Suprapubic skin (tissue), 4 donors: ENCODE results near the gene CMSS1. TPM values are rescaled to one million over a fixed set of nuclear protein-coding genes. Genes with fewer than 3 reads are reported as not detected.

Source experiments
- DNase-seq, 2 donors: peaks; one replicate each; pipeline ENCODE4 v3.0.0-alpha.2; 2019; ENCODE audit warnings: low spot score in 2 of 2
- H3K27ac ChIP-seq: fragments of 200-600 bp; sonication (generic); one replicate; pipeline ENCODE4 v1.5.1; 2019
- H3K27me3 ChIP-seq: fragments of 200-600 bp; sonication (generic); one replicate; pipeline ENCODE4 v1.5.1; 2019
- H3K36me3 ChIP-seq: fragments of 200-600 bp; sonication (generic); one replicate; pipeline ENCODE4 v1.5.1; 2019
- H3K4me1 ChIP-seq: fragments of 200-600 bp; sonication (generic); one replicate; pipeline ENCODE4 v1.5.1; 2019
- H3K4me3 ChIP-seq: fragments of 200-600 bp; sonication (generic); one replicate; pipeline ENCODE4 v1.5.1; 2019; ENCODE audit warnings: mild to moderate bottlenecking
- H3K9me3 ChIP-seq: fragments of 200-600 bp; sonication (generic); one replicate; pipeline ENCODE4 v1.5.1; 2019
- CTCF ChIP-seq, 2 donors: fragments of 200-600 bp in 1 of 2; fragments of 450-650 bp in 1 of 2; sonication (generic) in 1 of 2; IDR thresholded peaks; one replicate each; pipeline ENCODE4 v1.5.1; 2016 to 2019; ENCODE audit warnings: antibody characterized with exemption in 2 of 2, mild to moderate bottlenecking in 1 of 2, moderate library complexity in 1 of 2
- EP300 ChIP-seq: sonication (generic); formaldehyde crosslinking; IDR thresholded peaks from one replicate; pipeline ENCODE4 v1.6.1; 2017; ENCODE audit warnings: antibody characterized with exemption
- POLR2A ChIP-seq, 2 donors: fragments of 450-650 bp; IDR thresholded peaks; one replicate each; pipeline ENCODE4 v1.6.1; 2017; ENCODE audit warnings: antibody characterized with exemption in 2 of 2, mild to moderate bottlenecking in 2 of 2, moderate library complexity in 2 of 2
- POLR2AphosphoS5 ChIP-seq, 3 donors: sonication (generic); formaldehyde crosslinking; IDR thresholded peaks; one replicate each; pipeline ENCODE4 v1.6.1; 2017; ENCODE audit warnings: antibody characterized with exemption in 3 of 3
- WGBS: methylation state at CpG from one replicate; pipeline ENCODE4 v1.1.5; 2018; 5-methylcytosine and 5-hydroxymethylcytosine counted together
- total RNA-seq, 4 donors: library from RNA; depleted of rRNA; stranded (reverse); fragments of >200 nt; gene quantifications; one replicate each; pipeline ENCODE4 v1.1.0, GENCODE V29; 2016

Gene CMSS1
- total RNA-seq, 4 donors from 2014 or later = 13.2 to 17.1 (median 13.5) TPM

- H3K4me1 ChIP-seq = peaks cover 11% of the 10 kb centered on the region
- 62% methylated on average over 3 of the region's 3 CpGs for WGBS
- no peak for DNase-seq
- no peak overlapping the region for H3K4me3 ChIP-seq
- H3K27ac ChIP-seq = peak overlapping the region; percentile 2
- H3K9me3 ChIP-seq = no peaks in the 10 kb centered on the region
- TF ChIP-seq POLR2AphosphoS5 (IDR thresholded peaks at IDR 0.05) (no peak), CTCF (IDR thresholded peaks at IDR 0.05) (no peak), EP300 (no peak), POLR2A (IDR thresholded peaks at IDR 0.05) (no peak)
- H3K36me3 ChIP-seq = peaks cover 3% of the 10 kb centered on the region
- no peaks in the 10 kb centered on the region for H3K27me3 ChIP-seq
Measured at GRCh38 chr3:100164743-100165142, 347.1 kb downstream of the CMSS1 start.

- WGBS = 93% methylated on average over 2 of the region's 2 CpGs
- no peak for DNase-seq
- Histone ChIP-seq H3K4me3 (no peak overlapping the region), H3K4me1 (peaks cover 8% of the 10 kb centered on the region), H3K9me3 (no peaks in the 10 kb centered on the region), H3K36me3 (peaks cover 3% of the 10 kb centered on the region), H3K27ac (no peak overlapping the region), H3K27me3 (no peaks in the 10 kb centered on the region)
- TF ChIP-seq CTCF (IDR thresholded peaks at IDR 0.05) (no peak), POLR2AphosphoS5 (IDR thresholded peaks at IDR 0.05) (no peak), EP300 (no peak), POLR2A (IDR thresholded peaks at IDR 0.05) (no peak)
Measured at GRCh38 chr3:100165926-100166550, 348.4 kb downstream of the CMSS1 start.

GRCh38 chr3:100169201-100169920 lies 351.7 kb downstream of the CMSS1 start:
- Histone ChIP-seq H3K4me3 (no peak overlapping the region), H3K36me3 (peaks cover 3% of the 10 kb centered on the region), H3K27ac (no peak overlapping the region), H3K4me1 (peaks cover 7% of the 10 kb centered on the region), H3K9me3 (no peaks in the 10 kb centered on the region), H3K27me3 (no peaks in the 10 kb centered on the region)
- no peak for TF ChIP-seq CTCF (IDR thresholded peaks at IDR 0.05)
- no peak for TF ChIP-seq POLR2A (IDR thresholded peaks at IDR 0.05)
- TF ChIP-seq EP300 = no peak
- no peak for TF ChIP-seq POLR2AphosphoS5 (IDR thresholded peaks at IDR 0.05)
- DNase-seq = no peak
- WGBS = 75% methylated on average over 4 of the region's 4 CpGs

GRCh38 chr3:100170486-100170885 lies 352.8 kb downstream of the CMSS1 start:
- no peaks in the 10 kb centered on the region for H3K9me3 ChIP-seq
- H3K27me3 ChIP-seq = no peaks in the 10 kb centered on the region
- H3K27ac ChIP-seq = no peak overlapping the region
- TF ChIP-seq POLR2AphosphoS5 (IDR thresholded peaks at IDR 0.05) (no peak), CTCF (IDR thresholded peaks at IDR 0.05) (no peak)
- peaks cover 3% of the 10 kb centered on the region for H3K36me3 ChIP-seq
- H3K4me3 ChIP-seq = no peak overlapping the region
- no peaks in the 10 kb centered on the region for H3K4me1 ChIP-seq
- WGBS = 86% methylated on average over 3 of the region's 3 CpGs
- no peak for DNase-seq

GRCh38 chr3:100171211-100171914 lies 353.7 kb downstream of the CMSS1 start:
- no peak for DNase-seq
- Histone ChIP-seq H3K27me3 (no peaks in the 10 kb centered on the region), H3K4me3 (no peak overlapping the region), H3K27ac (no peak overlapping the region), H3K36me3 (peaks cover 3% of the 10 kb centered on the region), H3K9me3 (no peaks in the 10 kb centered on the region), H3K4me1 (no peaks in the 10 kb centered on the region)
- TF ChIP-seq EP300 = no peak
- WGBS = 94% methylated on average over 6 of the region's 6 CpGs
